Breast epithelium (tissue), 3 donors: ENCODE results near the gene SPARC.

Experiments used
- CTCF ChIP-seq, 3 donors: fragments of 450-650 bp; IDR thresholded peaks; one replicate each; pipeline ENCODE4 v1.5.1; 2016 to 2017; ENCODE audit warnings: antibody characterized with exemption in 3 of 3, mild to moderate bottlenecking in 3 of 3, moderate library complexity in 3 of 3
- POLR2A ChIP-seq: fragments of 450-650 bp; IDR thresholded peaks from one replicate; pipeline ENCODE4 v1.6.1; 2016; ENCODE audit warnings: antibody characterized with exemption, mild to moderate bottlenecking, moderate library complexity

GRCh38 chr5:151692312-151692711 is 5.6 kb upstream of the SPARC start:
- no peak for TF ChIP-seq POLR2A
- no peak for TF ChIP-seq CTCF (IDR thresholded peaks at IDR 0.05)
